ENCODE data around the gene VTI1A. TPM values are rescaled to one million over a fixed set of nuclear protein-coding genes. Genes with fewer than 3 reads are reported as not detected.
A peak's percentile ranks its signal among the peaks of the same experiment; 100 is the strongest.

The VTI1A gene
- total and polyA plus RNA-seq, 2 of the 13 experiments (the other 11 are each of a cell fraction or from before 2014, with no cell fraction given), result 11.7 to 32.7 TPM

DNA sequence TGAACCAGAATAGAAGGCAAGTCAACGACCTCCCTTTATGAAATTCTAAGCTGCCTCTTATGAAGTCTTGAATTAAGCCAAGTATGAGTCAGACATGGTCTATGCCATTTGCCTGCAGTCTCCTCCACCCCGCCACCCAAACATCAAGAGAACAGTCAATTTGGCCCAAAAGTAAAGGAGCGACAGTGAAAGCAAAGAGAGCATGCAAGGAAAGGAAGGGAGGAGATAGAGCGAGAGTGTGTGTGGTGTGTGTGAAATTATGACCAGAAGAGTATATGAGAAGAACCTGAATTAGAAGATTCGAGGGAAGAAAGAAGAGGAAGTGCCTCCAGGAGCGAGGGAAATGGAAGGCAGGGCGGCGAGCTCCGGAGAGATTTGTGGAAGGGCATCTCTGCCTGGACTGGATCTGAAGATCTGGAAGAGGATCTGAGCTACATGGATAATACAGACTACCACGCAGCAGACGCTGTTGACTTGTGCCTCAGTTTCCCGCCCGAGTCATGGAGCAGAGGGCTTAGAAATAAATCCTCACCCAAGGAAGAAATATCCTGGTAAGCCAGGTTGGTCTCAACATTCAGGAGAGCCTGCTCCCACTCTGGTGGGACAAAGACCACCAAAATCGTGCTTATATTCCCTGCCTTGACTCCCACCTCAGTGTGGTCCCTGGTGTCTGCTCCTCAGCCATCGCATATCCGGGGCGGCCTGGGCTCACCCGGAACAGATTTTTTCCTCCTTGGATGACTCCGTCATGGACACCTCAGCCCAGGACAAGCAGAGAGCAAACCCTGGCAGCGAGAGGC, 760 bp upstream of the VTI1A start (continued):
- TF ChIP-seq POGK (CRISPR knock-in tag; conservative IDR thresholded peaks at IDR 0.05), result no peak
- TF ChIP-seq EP300 (IDR thresholded peaks at IDR 0.05; ENCODE audit: low read depth in 2 of 2, low read length in 2 of 2), result no peak
- 0 out of 2 replicates have a peak, but pooled peaks have one; percentile 8 for TF ChIP-seq EP300 (CRISPR knock-in tag; IDR thresholded peaks at IDR 0.05; ENCODE audit: borderline replicate concordance)
- no peak for TF ChIP-seq KAT2B (IDR thresholded peaks at IDR 0.05; ENCODE audit: borderline replicate concordance, low read depth, low read length)
- no peak for TF ChIP-seq MBNL3 (CRISPR knock-in tag; conservative IDR thresholded peaks at IDR 0.05)
- TF ChIP-seq FOSL2 (CRISPR knock-in tag; IDR thresholded peaks at IDR 0.05), result 0 out of 2 replicates have a peak, but pooled peaks have one; percentile 12
- no peak for TF ChIP-seq MIXL1 (CRISPR knock-in tag; IDR thresholded peaks at IDR 0.05)
- 0 out of 2 replicates have a peak, but pooled peaks have one; percentile 46 for TF ChIP-seq TBP (CRISPR knock-in tag; IDR thresholded peaks at IDR 0.05)
- TF ChIP-seq NAIF1 (CRISPR knock-in tag; IDR thresholded peaks at IDR 0.05; ENCODE audit: borderline replicate concordance), result no peak
- no peak for TF ChIP-seq RCOR2 (CRISPR knock-in tag; IDR thresholded peaks at IDR 0.05)
- TF ChIP-seq MZF1 (CRISPR knock-in tag; IDR thresholded peaks at IDR 0.05; ENCODE audit: borderline replicate concordance), result no peak
- TF ChIP-seq, protein P1, sequence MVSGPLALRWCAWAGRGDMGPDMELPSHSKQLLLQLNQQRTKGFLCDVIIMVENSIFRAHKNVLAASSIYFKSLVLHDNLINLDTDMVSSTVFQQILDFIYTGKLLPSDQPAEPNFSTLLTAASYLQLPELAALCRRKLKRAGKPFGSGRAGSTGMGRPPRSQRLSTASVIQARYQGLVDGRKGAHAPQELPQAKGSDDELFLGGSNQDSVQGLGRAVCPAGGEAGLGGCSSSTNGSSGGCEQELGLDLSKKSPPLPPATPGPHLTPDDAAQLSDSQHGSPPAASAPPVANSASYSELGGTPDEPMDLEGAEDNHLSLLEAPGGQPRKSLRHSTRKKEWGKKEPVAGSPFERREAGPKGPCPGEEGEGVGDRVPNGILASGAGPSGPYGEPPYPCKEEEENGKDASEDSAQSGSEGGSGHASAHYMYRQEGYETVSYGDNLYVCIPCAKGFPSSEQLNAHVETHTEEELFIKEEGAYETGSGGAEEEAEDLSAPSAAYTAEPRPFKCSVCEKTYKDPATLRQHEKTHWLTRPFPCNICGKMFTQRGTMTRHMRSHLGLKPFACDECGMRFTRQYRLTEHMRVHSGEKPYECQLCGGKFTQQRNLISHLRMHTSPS (CRISPR knock-in tag; IDR thresholded peaks at IDR 0.05; ENCODE audit: low read depth), result no peak
- TF ChIP-seq, protein P2, sequence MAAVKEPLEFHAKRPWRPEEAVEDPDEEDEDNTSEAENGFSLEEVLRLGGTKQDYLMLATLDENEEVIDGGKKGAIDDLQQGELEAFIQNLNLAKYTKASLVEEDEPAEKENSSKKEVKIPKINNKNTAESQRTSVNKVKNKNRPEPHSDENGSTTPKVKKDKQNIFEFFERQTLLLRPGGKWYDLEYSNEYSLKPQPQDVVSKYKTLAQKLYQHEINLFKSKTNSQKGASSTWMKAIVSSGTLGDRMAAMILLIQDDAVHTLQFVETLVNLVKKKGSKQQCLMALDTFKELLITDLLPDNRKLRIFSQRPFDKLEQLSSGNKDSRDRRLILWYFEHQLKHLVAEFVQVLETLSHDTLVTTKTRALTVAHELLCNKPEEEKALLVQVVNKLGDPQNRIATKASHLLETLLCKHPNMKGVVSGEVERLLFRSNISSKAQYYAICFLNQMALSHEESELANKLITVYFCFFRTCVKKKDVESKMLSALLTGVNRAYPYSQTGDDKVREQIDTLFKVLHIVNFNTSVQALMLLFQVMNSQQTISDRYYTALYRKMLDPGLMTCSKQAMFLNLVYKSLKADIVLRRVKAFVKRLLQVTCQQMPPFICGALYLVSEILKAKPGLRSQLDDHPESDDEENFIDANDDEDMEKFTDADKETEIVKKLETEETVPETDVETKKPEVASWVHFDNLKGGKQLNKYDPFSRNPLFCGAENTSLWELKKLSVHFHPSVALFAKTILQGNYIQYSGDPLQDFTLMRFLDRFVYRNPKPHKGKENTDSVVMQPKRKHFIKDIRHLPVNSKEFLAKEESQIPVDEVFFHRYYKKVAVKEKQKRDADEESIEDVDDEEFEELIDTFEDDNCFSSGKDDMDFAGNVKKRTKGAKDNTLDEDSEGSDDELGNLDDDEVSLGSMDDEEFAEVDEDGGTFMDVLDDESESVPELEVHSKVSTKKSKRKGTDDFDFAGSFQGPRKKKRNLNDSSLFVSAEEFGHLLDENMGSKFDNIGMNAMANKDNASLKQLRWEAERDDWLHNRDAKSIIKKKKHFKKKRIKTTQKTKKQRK (IDR thresholded peaks at IDR 0.05; ENCODE audit: low read length), result no peak
- TF ChIP-seq, protein P3, sequence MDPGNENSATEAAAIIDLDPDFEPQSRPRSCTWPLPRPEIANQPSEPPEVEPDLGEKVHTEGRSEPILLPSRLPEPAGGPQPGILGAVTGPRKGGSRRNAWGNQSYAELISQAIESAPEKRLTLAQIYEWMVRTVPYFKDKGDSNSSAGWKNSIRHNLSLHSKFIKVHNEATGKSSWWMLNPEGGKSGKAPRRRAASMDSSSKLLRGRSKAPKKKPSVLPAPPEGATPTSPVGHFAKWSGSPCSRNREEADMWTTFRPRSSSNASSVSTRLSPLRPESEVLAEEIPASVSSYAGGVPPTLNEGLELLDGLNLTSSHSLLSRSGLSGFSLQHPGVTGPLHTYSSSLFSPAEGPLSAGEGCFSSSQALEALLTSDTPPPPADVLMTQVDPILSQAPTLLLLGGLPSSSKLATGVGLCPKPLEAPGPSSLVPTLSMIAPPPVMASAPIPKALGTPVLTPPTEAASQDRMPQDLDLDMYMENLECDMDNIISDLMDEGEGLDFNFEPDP (CRISPR knock-in tag; conservative IDR thresholded peaks at IDR 0.05), result no peak
- TF ChIP-seq MED13 (CRISPR knock-in tag; IDR thresholded peaks at IDR 0.05), result no peak
- TF ChIP-seq LBX2 (CRISPR knock-in tag; IDR thresholded peaks at IDR 0.05; ENCODE audit: borderline replicate concordance), result no peak
- TF ChIP-seq NR2C2 (CRISPR knock-in tag; IDR thresholded peaks at IDR 0.05; ENCODE audit: borderline replicate concordance), result no peak
- TF ChIP-seq ZNF33B (CRISPR knock-in tag; IDR thresholded peaks at IDR 0.05), result no peak

Measured in HepG2 (cell line).